IMR-90 (cell line): ENCODE results near the gene CPEB2. TPM values are rescaled to one million over a fixed set of nuclear protein-coding genes. Genes with fewer than 3 reads are reported as not detected.

Experiments
- ATAC-seq: fragments of 200-7000 bp; cut with Tn5 transposase; 2 replicates; pipeline ENCODE4 v1.9.1; 2020; ENCODE audit warnings: low read depth, mild to moderate bottlenecking, moderate library complexity
- BruUV-seq: library from RNA; stranded (reverse); fragments of 400-500 nt; replicated peaks from 2 replicates; lab custom pipeline; 2021; lab: Mats Ljungman, UMichigan
- CTCF ChIA-PET: fragments of 300-600 bp; formaldehyde crosslinking; extraction: SDS; loops from one replicate; lab custom pipeline; 2021; ENCODE audit warnings: antibody characterized with exemption; lab: Yijun Ruan, JAX
- POLR2A ChIA-PET: fragments of 300-600 bp; sonication (Branson Sonifier 250); formaldehyde crosslinking; loops from one replicate; lab custom pipeline; 2022; ENCODE audit warnings: antibody characterized with exemption; ENCODE audit not compliant: unreplicated experiment; lab: Charles Lee
- DNase-seq: peaks from one replicate; pipeline ENCODE4 v3.0.0; 2013
- H2AFZ ChIP-seq: replicated peaks from 2 replicates; pipeline ENCODE3; 2013; ENCODE audit warnings: low read length, mild to moderate bottlenecking; ENCODE audit not compliant: poor library complexity
- H2AK5ac ChIP-seq: 2 replicates; pipeline ENCODE4 v1.6.1; 2013; ENCODE audit warnings: low read depth, low read length, inconsistent platforms
- H2AK9ac ChIP-seq: replicated peaks from 2 replicates; pipeline ENCODE3; 2013; ENCODE audit warnings: mild to moderate bottlenecking, low read depth, low read length, moderate library complexity; ENCODE audit not compliant: poor library complexity
- H2BK120ac ChIP-seq: 2 replicates; pipeline ENCODE4 v1.6.1; 2013; ENCODE audit warnings: low read depth, low read length, inconsistent platforms
- H2BK15ac ChIP-seq: 3 replicates; pipeline ENCODE4 v1.6.1; 2013; ENCODE audit warnings: low read depth, low read length, inconsistent platforms
- H2BK20ac ChIP-seq: 2 replicates; pipeline ENCODE4 v1.6.1; 2013; ENCODE audit warnings: low read depth, mild to moderate bottlenecking, inconsistent platforms, low read length, moderate library complexity
- H2BK5ac ChIP-seq: 2 replicates; pipeline ENCODE4 v1.6.1; 2013; ENCODE audit warnings: mild to moderate bottlenecking, low read depth, low read length, inconsistent platforms; ENCODE audit not compliant: poor library complexity, severe bottlenecking
- H3K14ac ChIP-seq: replicated peaks from 2 replicates; pipeline ENCODE4 v1.6.1; 2013; ENCODE audit warnings: low read depth, low read length, inconsistent platforms
- H3K18ac ChIP-seq: 2 replicates; pipeline ENCODE4 v1.6.1; 2013; ENCODE audit warnings: low read depth, low read length, control low read depth
- H3K23ac ChIP-seq: 2 replicates; pipeline ENCODE4 v1.6.1; 2013; ENCODE audit warnings: low read depth, low read length, inconsistent platforms
- H3K27ac ChIP-seq: 2 replicates; pipeline ENCODE4 v1.5.1; 2013; ENCODE audit warnings: mild to moderate bottlenecking, control low read depth, low read length; ENCODE audit not compliant: insufficient read depth
- H3K27me3 ChIP-seq: 2 replicates; pipeline ENCODE4 v1.6.1; 2013; ENCODE audit warnings: low read length; ENCODE audit not compliant: control insufficient read depth, insufficient read depth
- H3K36me3 ChIP-seq: 2 replicates; pipeline ENCODE4 v1.6.1; 2013; ENCODE audit warnings: low read length, mixed read lengths; ENCODE audit not compliant: control insufficient read depth, insufficient read depth
- H3K4ac ChIP-seq: 2 replicates; pipeline ENCODE4 v1.6.1; 2013; ENCODE audit warnings: low read depth, low read length, inconsistent platforms
- H3K4me1 ChIP-seq: 2 replicates; pipeline ENCODE4 v1.6.1; 2013; ENCODE audit warnings: low read length, mixed read lengths; ENCODE audit not compliant: control insufficient read depth, insufficient read depth
- H3K4me2 ChIP-seq: 2 replicates; pipeline ENCODE4 v1.6.1; 2013; ENCODE audit warnings: low read depth, mild to moderate bottlenecking, control low read depth, low read length, moderate library complexity
- H3K4me3 ChIP-seq: 2 replicates; pipeline ENCODE4 v1.5.1; 2013; ENCODE audit warnings: low read depth, mild to moderate bottlenecking, control low read depth, low read length, moderate library complexity; ENCODE audit not compliant: insufficient read depth
- H3K56ac ChIP-seq: 2 replicates; pipeline ENCODE4 v1.6.1; 2013; ENCODE audit warnings: low read length, inconsistent platforms; ENCODE audit not compliant: insufficient read depth; ENCODE audit errors: extremely low read depth
- H3K79me1 ChIP-seq, 2 experiments: 2 replicates each; pipeline ENCODE4 v1.6.1; 2013; ENCODE audit warnings: low read length in 2 of 2, inconsistent platforms in 1 of 2, low read depth in 1 of 2
- H3K9ac ChIP-seq: 2 replicates; pipeline ENCODE4 v1.6.1; 2013; ENCODE audit warnings: low read depth, low read length, control low read depth
- H3K9me1 ChIP-seq: 2 replicates; pipeline ENCODE4 v1.6.1; 2013; ENCODE audit warnings: low read length, inconsistent platforms; ENCODE audit not compliant: insufficient read depth
- H3K9me3 ChIP-seq: 2 replicates; pipeline ENCODE4 v1.6.1; 2013; ENCODE audit warnings: low read length; ENCODE audit not compliant: control insufficient read depth, insufficient read depth
- H4K20me1 ChIP-seq: 2 replicates; pipeline ENCODE4 v1.6.1; 2013; ENCODE audit warnings: low read length, inconsistent platforms; ENCODE audit not compliant: insufficient read depth
- H4K5ac ChIP-seq: 2 replicates; pipeline ENCODE4 v1.6.1; 2013; ENCODE audit warnings: mild to moderate bottlenecking, low read depth, low read length, control low read depth
- H4K8ac ChIP-seq, 2 experiments: 2 replicates each; pipeline ENCODE4 v1.6.1; 2013; ENCODE audit warnings: low read depth in 2 of 2, low read length in 2 of 2, control low read depth in 1 of 2, inconsistent platforms in 1 of 2
- H4K91ac ChIP-seq: 2 replicates; pipeline ENCODE4 v1.6.1; 2013; ENCODE audit warnings: low read depth, low read length, inconsistent platforms; ENCODE audit not compliant: insufficient read depth
- BHLHE40 ChIP-seq: fragments of 150-350 bp; IDR thresholded peaks from 2 replicates; pipeline ENCODE4 v1.6.1; 2016; ENCODE audit warnings: mild to moderate bottlenecking, low read depth, low read length
- CEBPB ChIP-seq: IDR thresholded peaks from 2 replicates; pipeline ENCODE4 v1.6.1; 2012; ENCODE audit warnings: low read depth, low read length, improper control_type of control experiment
- CHD1 ChIP-seq: IDR thresholded peaks from 2 replicates; pipeline ENCODE4 v1.6.1; 2012; ENCODE audit warnings: low read depth, low read length, improper control_type of control experiment
- CTCF ChIP-seq: conservative IDR thresholded peaks from 2 replicates; pipeline ENCODE4 v1.5.1; 2012; ENCODE audit warnings: mild to moderate bottlenecking, low read depth, low read length, improper control_type of control experiment
- ELK1 ChIP-seq: fragments of 150-350 bp; IDR thresholded peaks from 2 replicates; pipeline ENCODE4 v1.6.1; 2016; ENCODE audit warnings: low read depth, mild to moderate bottlenecking, low read length, moderate library complexity, borderline replicate concordance
- FOS ChIP-seq: fragments of 150-350 bp; IDR thresholded peaks from 2 replicates; pipeline ENCODE4 v1.6.1; 2016; ENCODE audit warnings: low read depth, low read length
- MAFK ChIP-seq: IDR thresholded peaks from 2 replicates; pipeline ENCODE4 v1.6.1; 2012; ENCODE audit warnings: low read depth, low read length, improper control_type of control experiment
- MAZ ChIP-seq: IDR thresholded peaks from 2 replicates; pipeline ENCODE4 v1.6.1; 2012; ENCODE audit warnings: low read depth, mild to moderate bottlenecking, low read length, improper control_type of control experiment, moderate library complexity, borderline replicate concordance
- MXI1 ChIP-seq: IDR thresholded peaks from 2 replicates; pipeline ENCODE4 v1.6.1; 2012; ENCODE audit warnings: low read depth, mild to moderate bottlenecking, low read length, moderate library complexity, borderline replicate concordance
- NFE2L2 ChIP-seq: fragments of 150-350 bp; IDR thresholded peaks from 2 replicates; pipeline ENCODE4 v1.6.1; 2016; ENCODE audit warnings: low read depth, mild to moderate bottlenecking, low read length
- POLR2A ChIP-seq: IDR thresholded peaks from 2 replicates; pipeline ENCODE4 v1.6.1; 2012; ENCODE audit warnings: mild to moderate bottlenecking, low read depth, low read length
- RFX5 ChIP-seq: IDR thresholded peaks from 2 replicates; pipeline ENCODE4 v1.8.0; 2012; ENCODE audit warnings: low read depth, mild to moderate bottlenecking, low read length, moderate library complexity
- SMC3 ChIP-seq: fragments of 150-350 bp; IDR thresholded peaks from 2 replicates; pipeline ENCODE4 v1.6.1; 2016; ENCODE audit warnings: low read depth, mild to moderate bottlenecking, antibody characterized with exemption, low read length, moderate library complexity
- USF2 ChIP-seq: fragments of 150-350 bp; IDR thresholded peaks from 2 replicates; pipeline ENCODE4 v1.6.1; 2017; ENCODE audit warnings: mild to moderate bottlenecking, antibody characterized with exemption, low read length, low read depth
- WGBS, 2 experiments: methylation state at CpG; one replicate each; pipeline versions ENCODE4 v1.1.5 to v1.1.7; 2013; ENCODE audit warnings: missing lambda C conversion rate in 2 of 2; ENCODE audit not compliant: insufficient read length in 1 of 2; ENCODE audit errors: extremely low coverage in 2 of 2; 5-methylcytosine and 5-hydroxymethylcytosine counted together
- dilution Hi-C: fragments of 300-500 bp; cut with HindIII; formaldehyde crosslinking; loops from one replicate; pipeline ENCODE4 v1.14.3; 2018; ENCODE audit warnings: low sequenced_read_pairs; ENCODE audit not compliant: unreplicated experiment
- in situ Hi-C: fragments of 300-500 bp; cut with MboI; formaldehyde crosslinking; loops from 3 replicates; pipeline ENCODE4 v1.14.3; 2019; ENCODE audit warnings: low sequenced_read_pairs, inconsistent platforms, mixed read lengths
- intact Hi-C: fragments of 100-400 bp; cut with micrococcal nuclease; formaldehyde crosslinking; loops from 2 replicates; pipeline ENCODE4 v1.10.0; 2022
- polyA plus RNA-seq, 3 experiments: library from polyadenylated mRNA; depleted of rRNA; stranded (reverse); fragments of >200 nt; gene quantifications; 2 replicates each; pipeline ENCODE4 v1.2.3, GENCODE V29; 2012; ENCODE audit warnings: low replicate concordance in 1 of 3
- total RNA-seq: library from RNA; depleted of rRNA; stranded (reverse); fragments of >200 nt; gene quantifications from 2 replicates; pipeline ENCODE4 v1.2.3, GENCODE V29; 2012

CPEB2 gene
- total and polyA plus RNA-seq, 2 of the 4 experiments (the other 2 are of a cell fraction) = 10.6 to 12.0 TPM

DNA sequence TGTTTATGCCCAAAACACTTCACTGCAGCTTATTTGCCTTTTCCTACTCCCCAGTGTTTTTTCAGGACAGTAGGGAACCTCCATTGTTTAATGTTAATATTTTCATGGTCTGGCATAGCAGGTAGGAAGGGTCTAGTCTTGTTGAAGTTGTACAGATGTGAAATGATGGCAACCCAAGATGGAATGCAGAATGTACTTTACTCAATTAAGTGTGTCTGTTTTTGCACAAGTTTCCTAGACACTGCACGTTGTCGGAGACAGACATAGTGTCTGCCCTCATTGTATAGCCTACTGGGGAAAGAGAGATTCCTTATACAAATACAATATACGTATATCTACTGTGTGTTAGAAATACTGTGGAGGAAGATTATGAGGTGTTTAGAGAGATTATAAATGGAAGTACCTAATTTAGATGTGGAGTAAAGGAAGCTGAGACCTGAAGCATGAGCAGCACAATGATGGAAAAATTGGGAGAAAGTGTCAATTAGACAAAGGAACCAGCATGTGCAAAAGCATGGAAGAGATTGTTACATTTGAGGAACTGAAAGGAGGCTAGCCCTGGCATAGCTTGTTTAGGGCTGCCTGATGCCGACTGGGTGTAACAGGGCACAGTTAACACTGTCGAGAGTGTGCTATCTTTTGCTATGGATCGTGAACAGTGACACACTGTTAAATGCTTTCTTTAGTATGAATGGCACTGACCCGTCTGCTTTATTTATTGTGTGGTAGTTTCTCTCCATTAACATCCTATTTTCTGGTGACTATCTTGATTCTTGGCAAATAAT lies 18.4 kb downstream of the CPEB2 start:
- no peak overlapping the region for H2BK5ac ChIP-seq
- in situ Hi-C loops (loop anchor here (25.0 kb wide), 1 partner anchor 667 kb away; the partner anchor contains the start of gene FAM200B), intact Hi-C loops (no loop called here), dilution Hi-C loops (no loop called here)
- no peak overlapping the region for H4K5ac ChIP-seq
- no peaks in the 10 kb centered on the region; the same call in 1 of the 2 replicates for H3K9me1 ChIP-seq
- ChIA-PET CTCF (no interaction called here), POLR2A (no interaction called here)
- no peak overlapping the region for H3K4ac ChIP-seq
- no peaks in the 10 kb centered on the region; the same call in none of the 2 replicates for H3K4me1 ChIP-seq
- H3K4me3 ChIP-seq = no peak overlapping the region
- H3K18ac ChIP-seq = no peak overlapping the region
- H2AK9ac ChIP-seq = no peak overlapping the region
- no peak overlapping the region for H3K9ac ChIP-seq
- peaks cover 7 to 30% of the 10 kb centered on the region in 2 experiments; a peak in 3 of 4 replicates for H3K79me1 ChIP-seq
- 100% methylated on average over 1 of the region's 7 CpGs; no CpG with 5 or more reads in 1 of the 2 experiments for WGBS, 2 experiments
- no peak overlapping the region for H2BK15ac ChIP-seq
- no peak overlapping the region for H3K4me2 ChIP-seq
- BruUV-seq = no TSS peak
- no peak overlapping the region for H3K27ac ChIP-seq
- no peak overlapping the region for H4K8ac ChIP-seq
- no peak overlapping the region for H2AK5ac ChIP-seq
- 0 out of 2 replicates have a peak, but pooled peaks cover 3% of the 10 kb centered on the region for H4K20me1 ChIP-seq
- DNase-seq (no peak), ATAC-seq (no peak; the same call in 1 of the 2 replicates)
- H3K27me3 ChIP-seq = no peaks in the 10 kb centered on the region
- no peak overlapping the region for H4K91ac ChIP-seq
- no peak overlapping the region for H2BK20ac ChIP-seq
- peak overlapping the region; percentile 44; the same call in 1 of the 2 replicates for H3K23ac ChIP-seq
- peaks cover 9% of the 10 kb centered on the region for H3K36me3 ChIP-seq
- no peak overlapping the region for H2BK120ac ChIP-seq
- no peak overlapping the region for H2AFZ ChIP-seq
- H3K14ac ChIP-seq = no peak overlapping the region
- no peaks in the 10 kb centered on the region for H3K9me3 ChIP-seq
- H3K56ac ChIP-seq = no peak overlapping the region
- TF ChIP-seq RFX5 (no peak), BHLHE40 (no peak), CEBPB (no peak), NFE2L2 (no peak), CHD1 (no peak), ELK1 (no peak), CTCF (no peak), MAZ (no peak), FOS (no peak), SMC3 (no peak), POLR2A (no peak), MAFK (no peak), USF2 (no peak), MXI1 (no peak)
